ENCODE results near the gene SPSB3.

SPSB3 gene

DNA sequence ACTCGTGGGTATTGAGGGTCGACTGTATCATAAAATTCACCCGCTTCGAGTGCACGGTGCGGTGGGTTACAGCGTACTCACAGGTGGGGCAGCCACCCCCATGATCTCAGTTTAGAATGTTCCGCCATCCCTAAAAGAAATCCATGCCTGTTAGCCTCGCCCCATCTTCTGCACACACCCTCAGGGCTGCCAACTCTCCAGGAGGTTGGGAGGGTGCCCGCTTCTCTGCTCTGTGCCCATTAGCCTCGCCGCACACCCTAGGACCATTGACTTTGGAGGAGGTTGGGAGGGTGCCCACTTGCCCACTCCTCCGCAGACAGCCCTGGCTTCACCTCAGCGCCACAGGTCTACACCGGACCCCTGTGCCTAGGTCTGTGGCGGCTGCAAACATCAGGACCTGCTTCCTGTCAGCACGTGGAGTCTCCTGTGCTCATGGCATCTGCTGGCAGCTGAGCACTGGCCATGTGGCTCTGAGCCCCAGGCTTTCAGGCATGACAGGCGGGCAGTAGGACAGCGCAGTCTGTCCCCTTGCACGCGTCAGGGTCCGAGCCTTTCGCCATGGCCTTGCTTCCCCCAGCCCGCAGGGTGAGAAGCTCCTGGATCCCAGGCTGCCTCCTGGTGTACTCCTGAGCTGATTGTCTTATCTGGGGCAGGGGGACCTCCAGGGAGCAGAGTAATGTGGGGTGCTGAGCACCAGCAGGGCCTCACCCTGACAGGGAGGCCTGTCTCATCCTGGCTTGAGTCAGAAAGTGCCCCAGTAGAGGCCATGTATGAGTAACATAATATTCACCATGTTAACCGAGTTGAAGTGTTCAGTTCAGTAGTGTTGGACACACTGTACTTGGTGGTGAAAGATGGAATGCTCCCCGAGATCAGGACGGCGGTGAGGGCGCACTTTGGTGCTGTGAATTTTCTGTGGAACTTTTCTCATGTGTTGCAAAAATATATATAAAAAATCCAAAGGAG, 32.9 kb downstream of the SPSB3 start:
- TF ChIP-seq CTCF (conservative IDR thresholded peaks at IDR 0.05) = no peak
- H3K27ac ChIP-seq = no peak overlapping the region

GRCh38 chr16:1747934-1748333, 34.4 kb downstream of the SPSB3 start:
- H3K27ac ChIP-seq = no peak overlapping the region
- TF ChIP-seq CTCF (conservative IDR thresholded peaks at IDR 0.05) = no peak

GRCh38 chr16:1746693-1747195, 35.6 kb downstream of the SPSB3 start:
- no peak for TF ChIP-seq CTCF (conservative IDR thresholded peaks at IDR 0.05)

GRCh38 chr16:1745900-1746692, 36.3 kb downstream of the SPSB3 start:
- TF ChIP-seq CTCF (conservative IDR thresholded peaks at IDR 0.05) = no peak
- H3K27ac ChIP-seq = no peak overlapping the region

More at GRCh38 chr16:1746693-1747195, 35.6 kb downstream of the SPSB3 start:
- no peak overlapping the region for H3K27ac ChIP-seq

DNA sequence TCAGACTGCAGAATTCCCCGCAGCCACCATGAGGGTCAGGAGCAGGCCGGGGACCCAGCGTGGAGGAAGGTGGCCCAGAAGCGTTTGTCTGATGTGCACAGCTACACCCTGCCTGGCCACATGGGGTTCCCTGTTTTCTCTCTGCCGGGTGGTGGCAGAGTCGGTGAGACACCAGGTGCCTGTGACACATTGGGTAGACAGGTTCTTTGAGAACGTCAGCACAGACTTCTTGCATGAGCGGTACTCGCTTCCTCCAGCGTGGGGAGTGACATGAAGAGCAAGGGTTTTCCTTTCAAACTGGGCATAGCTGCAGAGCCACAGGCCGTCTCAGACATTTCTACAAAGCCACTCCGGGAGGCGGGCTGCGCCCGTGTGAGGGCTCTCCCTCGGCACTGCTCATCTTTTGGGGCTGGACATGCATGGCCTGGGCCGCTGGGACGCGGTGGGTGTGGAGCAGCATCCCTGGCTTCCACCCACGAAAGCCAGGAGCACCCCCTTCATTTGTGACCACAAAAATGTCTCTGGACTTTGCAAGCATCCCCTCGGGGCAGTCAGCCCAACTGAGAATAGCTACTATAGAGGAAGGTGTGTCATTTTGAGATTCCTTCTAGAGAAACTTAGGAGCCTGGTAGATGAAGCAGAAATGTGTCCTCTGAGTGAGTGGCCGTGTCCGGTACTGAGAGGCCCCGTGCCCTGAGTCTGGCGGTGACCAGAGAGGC, 37.0 kb downstream of the SPSB3 start:
- no peak for TF ChIP-seq CTCF (conservative IDR thresholded peaks at IDR 0.05)
- no peak overlapping the region for H3K27ac ChIP-seq

- no peak overlapping the region for H3K27ac ChIP-seq
- no peak for TF ChIP-seq CTCF (conservative IDR thresholded peaks at IDR 0.05)
Measured at GRCh38 chr16:1744338-1744840, 38.0 kb downstream of the SPSB3 start.

Data from VCaP (cell line).